GM18867 (cell line): ENCODE data around the gene STARD7.
"Not testable (repeated sequence)": the region's sequence is repeated elsewhere in the genome, so short reads cannot be mapped to it uniquely, and the experiment has no call there.

ENCODE experiments used
- ATAC-seq: cut with Tn5 transposase; IDR thresholded peaks from one replicate; pipeline ENCODE4 v1.9.1; 2021; ENCODE audit warnings: mild to moderate bottlenecking, moderate library complexity; ENCODE audit not compliant: unreplicated experiment

The STARD7 gene

GRCh38 chr2:96151595-96152303 is 56.9 kb downstream of the STARD7 start:
- no peak for ATAC-seq

GRCh38 chr2:96150791-96151594 is 57.6 kb downstream of the STARD7 start:
- ATAC-seq = no peak

- ATAC-seq = no peak
Observed at GRCh38 chr2:96150007-96150640, 58.5 kb downstream of the STARD7 start.

- ATAC-seq = peak; percentile 41
Observed at GRCh38 chr2:96148410-96149217, 60.0 kb downstream of the STARD7 start.

- ATAC-seq = no peak
Observed at GRCh38 chr2:96147593-96148201, 60.9 kb downstream of the STARD7 start.

- ATAC-seq = no peak
Observed at GRCh38 chr2:96146881-96147592, 61.6 kb downstream of the STARD7 start.

GRCh38 chr2:96146153-96146880 is 62.3 kb downstream of the STARD7 start:
- peak; percentile 32 for ATAC-seq

GRCh38 chr2:96145848-96146152 is 62.8 kb downstream of the STARD7 start:
- no peak for ATAC-seq

- ATAC-seq = peak; percentile 61
Observed at GRCh38 chr2:96145036-96145847, 63.4 kb downstream of the STARD7 start, which contains the start of gene DUSP2. Gene DUSP2 (minus strand): TSS chr2:96145440. CDS start chr2:96145354, 86 bp downstream.

GRCh38 chr2:96144481-96145035 is 64.1 kb downstream of the STARD7 start:
- ATAC-seq = no peak

GRCh38 chr2:96143848-96144480 is 64.7 kb downstream of the STARD7 start:
- ATAC-seq = no peak

- ATAC-seq = no peak
Observed at GRCh38 chr2:96143231-96143847, 65.3 kb downstream of the STARD7 start.

GRCh38 chr2:96142217-96143113 is 66.2 kb downstream of the STARD7 start:
- ATAC-seq = no peak

GRCh38 chr2:96141624-96141967 is 67.0 kb downstream of the STARD7 start:
- ATAC-seq = not testable (repeated sequence)

GRCh38 chr2:96140941-96141623 is 67.5 kb downstream of the STARD7 start:
- no peak for ATAC-seq
